Epithelial cell of esophagus (primary cell): ENCODE measurements around the gene PSMC4.

ENCODE experiments used
- DNase-seq: peaks from one replicate; pipeline ENCODE4 v3.0.0; 2010; ENCODE audit warnings: low read depth
- H3K4me3 ChIP-seq: 2 replicates; pipeline ENCODE4 v1.5.1; 2011; ENCODE audit warnings: mild to moderate bottlenecking, low read length, control low read depth
- TF ChIP-seq, protein P1 (sequence below): IDR thresholded peaks from 2 replicates; pipeline ENCODE4 v1.5.1; 2011; ENCODE audit warnings: low read depth, mild to moderate bottlenecking, low read length, control low read depth, inconsistent platforms; ENCODE audit not compliant: insufficient read depth; ENCODE audit errors: missing control alignments

PSMC4 gene

DNA sequence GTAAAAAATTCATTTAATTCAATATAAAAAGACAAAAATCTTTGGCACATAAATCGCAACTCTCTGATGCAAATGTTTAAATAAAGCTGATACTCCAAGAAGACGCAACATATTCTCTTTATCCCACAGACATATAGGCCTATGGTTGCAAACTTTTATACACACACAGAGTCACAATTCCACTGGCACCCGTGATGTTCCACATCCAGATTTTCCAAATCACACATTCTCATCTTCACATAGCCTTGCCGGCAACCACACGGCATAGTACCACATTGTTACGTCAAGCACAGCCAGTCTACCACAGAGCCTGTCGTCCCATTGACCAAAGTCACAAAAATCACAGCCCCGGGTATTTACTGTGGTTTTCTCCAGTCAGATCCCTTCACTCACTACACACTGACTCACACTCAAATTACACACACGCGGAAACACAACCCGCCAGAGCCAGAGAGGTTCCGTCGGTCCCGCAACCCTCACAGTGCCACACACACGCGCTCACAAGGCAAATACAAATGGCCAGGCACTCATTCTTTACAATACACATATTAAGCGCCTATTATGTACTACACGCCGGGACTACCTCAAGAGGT, 25.3 kb downstream of the PSMC4 start:
- peak; percentile 70 for DNase-seq
- TF ChIP-seq, protein P1, sequence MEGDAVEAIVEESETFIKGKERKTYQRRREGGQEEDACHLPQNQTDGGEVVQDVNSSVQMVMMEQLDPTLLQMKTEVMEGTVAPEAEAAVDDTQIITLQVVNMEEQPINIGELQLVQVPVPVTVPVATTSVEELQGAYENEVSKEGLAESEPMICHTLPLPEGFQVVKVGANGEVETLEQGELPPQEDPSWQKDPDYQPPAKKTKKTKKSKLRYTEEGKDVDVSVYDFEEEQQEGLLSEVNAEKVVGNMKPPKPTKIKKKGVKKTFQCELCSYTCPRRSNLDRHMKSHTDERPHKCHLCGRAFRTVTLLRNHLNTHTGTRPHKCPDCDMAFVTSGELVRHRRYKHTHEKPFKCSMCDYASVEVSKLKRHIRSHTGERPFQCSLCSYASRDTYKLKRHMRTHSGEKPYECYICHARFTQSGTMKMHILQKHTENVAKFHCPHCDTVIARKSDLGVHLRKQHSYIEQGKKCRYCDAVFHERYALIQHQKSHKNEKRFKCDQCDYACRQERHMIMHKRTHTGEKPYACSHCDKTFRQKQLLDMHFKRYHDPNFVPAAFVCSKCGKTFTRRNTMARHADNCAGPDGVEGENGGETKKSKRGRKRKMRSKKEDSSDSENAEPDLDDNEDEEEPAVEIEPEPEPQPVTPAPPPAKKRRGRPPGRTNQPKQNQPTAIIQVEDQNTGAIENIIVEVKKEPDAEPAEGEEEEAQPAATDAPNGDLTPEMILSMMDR: no peak
- peak overlapping the region; percentile 95 for H3K4me3 ChIP-seq

DNA sequence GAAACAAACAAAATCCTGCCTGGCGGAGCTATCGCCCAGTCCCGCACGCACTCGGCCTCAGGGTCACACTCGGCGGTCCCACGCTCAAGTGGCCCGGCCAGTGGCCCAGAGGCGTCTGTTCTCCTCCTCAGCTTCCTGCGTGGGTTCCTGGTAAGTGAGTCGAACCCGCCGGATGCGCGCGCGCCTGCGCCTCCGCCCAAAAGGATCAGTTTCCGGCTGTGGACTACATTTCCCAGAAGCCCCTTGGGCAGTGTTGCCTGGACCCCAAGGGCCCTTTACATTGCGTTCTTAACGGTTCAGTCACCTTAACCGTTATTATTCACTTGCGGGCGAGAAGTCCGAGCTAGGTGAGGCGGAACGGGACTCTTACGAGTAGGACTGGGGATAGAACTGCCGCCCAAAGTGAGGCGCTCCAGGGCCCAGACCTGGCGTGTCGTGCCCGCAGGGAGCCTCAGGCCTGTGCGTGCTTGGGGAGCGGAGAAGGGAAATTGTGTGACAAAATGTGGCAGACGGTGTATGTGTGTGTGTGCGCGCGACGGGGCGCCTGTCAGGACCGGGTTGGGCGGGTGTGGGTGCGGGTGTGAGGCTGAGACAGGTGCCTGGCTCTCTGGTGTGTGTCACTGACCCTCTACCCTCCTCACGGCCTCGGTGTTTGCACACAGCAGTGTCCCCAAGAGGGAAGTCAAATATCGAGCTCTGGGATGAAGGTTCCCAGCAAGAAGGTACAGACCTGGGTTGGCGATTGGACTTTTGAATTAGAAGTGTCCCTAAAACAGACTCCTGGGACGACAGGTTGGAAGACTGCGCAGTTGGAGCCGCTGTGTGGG, 26.1 kb downstream of the PSMC4 start, which contains the start of gene ZNF546:
Gene ZNF546, plus strand, starts transcription at position 250 of the 827 bp plus-strand sequence. CDS start 1,267 bp downstream, outside the sequence.
- H3K4me3 ChIP-seq: peak within 1 kb of the TSS; percentile 95
- DNase-seq: peak; percentile 89
- TF ChIP-seq, protein P1: no peak

DNA sequence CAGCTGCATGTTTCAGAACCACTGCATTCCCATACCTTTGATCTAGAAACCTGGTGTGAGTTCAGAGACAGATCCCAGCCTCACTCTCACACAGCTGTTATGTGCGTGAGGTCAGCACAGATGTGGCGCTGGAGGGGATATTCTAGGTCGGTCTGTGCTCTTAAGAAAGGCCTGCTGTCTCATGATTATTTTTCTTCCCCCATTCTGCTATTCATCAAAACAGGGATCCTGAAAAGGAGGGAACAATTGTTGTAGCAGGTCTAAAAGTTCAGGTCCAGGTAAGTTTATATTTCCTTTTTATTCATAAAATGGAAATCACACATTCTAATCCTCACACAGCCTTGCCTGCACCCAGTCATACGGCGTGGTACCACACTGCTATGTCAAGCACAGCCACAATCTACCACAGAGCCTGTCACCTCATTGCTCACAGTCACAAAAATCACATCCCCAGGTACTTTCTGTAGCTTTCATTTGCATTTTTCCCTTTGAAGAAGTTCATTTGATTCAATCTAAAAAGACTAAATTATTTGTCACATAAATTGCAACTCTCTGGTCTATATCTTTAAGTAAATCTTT, 26.8 kb downstream of the PSMC4 start:
- H3K4me3 ChIP-seq: peak overlapping the region; percentile 95

DNA sequence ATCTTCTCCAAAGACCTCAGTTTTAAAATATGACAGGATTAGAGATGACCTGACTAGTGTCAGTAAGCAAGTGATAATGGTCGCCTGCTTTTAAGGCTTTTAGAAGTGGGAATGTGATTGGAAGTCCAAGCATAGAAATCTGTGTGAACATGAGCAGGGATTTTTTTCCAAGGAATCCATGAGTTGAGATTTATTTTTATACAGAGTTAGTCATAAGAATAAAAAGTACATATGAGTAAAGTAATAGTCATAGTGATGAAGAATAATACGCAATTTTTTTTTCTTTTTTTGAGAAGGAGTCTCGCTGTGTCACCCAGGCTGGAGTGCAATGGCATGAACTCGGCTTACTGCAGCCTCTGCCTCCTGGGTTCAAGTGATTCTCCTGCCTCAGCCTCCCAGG, 27.5 kb downstream of the PSMC4 start:
- TF ChIP-seq, protein P1: no peak

More for the DNA sequence above, 26.8 kb downstream of the PSMC4 start:
- DNase-seq: peak; percentile 5
- TF ChIP-seq, protein P1: no peak

DNA sequence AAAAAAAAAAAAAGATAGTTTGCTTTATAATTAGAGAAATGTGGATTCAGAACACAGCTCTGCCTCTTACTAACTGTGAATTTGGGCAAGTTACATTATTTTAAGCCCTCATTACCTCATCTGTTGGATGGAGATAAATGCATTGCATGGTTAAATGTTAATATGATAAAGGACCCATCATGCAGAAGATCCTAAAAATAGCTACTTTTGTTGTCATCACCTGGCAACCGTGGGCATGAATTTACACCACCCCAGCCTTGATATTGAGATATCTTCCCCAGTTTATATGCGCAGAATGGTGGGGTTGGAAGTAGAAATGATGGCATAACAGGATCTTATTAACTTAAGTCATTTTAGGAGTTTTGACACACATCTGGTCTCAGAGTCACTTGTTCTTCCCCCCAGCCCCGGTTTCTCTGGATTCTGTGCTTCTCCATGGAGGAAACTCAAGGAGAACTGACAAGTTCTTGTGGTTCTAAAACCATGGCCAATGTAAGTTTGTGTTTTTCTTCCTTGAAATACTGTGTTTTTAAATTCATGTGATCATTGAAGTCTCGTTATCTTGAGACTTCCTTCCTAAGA, 34.8 kb downstream of the PSMC4 start:
- TF ChIP-seq, protein P1: no peak
- no peak for DNase-seq
- no peak overlapping the region for H3K4me3 ChIP-seq

More for the DNA sequence above, 27.5 kb downstream of the PSMC4 start:
- no peak overlapping the region for H3K4me3 ChIP-seq
- peak; percentile 55 for DNase-seq

DNA sequence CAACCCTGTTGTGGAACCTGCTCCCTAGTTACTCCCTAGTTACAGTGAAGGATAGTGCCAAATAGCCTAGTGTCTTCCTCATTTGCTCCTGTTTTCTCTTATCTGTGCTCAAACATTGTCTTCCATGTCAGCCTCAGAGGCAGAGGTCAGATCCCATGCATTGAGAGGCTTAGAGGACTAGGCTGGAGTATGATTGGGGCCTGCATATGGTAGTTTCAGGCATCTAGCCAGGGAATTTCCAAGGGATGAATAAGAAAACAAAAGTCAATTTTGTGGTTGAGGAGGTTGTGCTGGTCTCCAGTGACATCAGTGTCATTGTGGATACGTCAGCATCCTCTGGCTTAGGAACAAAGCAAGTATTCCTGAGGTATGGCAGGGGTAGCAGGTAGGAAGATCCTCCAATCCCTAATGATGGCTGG, 35.3 kb downstream of the PSMC4 start:
- no peak overlapping the region for H3K4me3 ChIP-seq
- TF ChIP-seq, protein P1: no peak
- DNase-seq: peak; percentile 68
